Measurements from ENCODE around the gene DACH1.

DNA sequence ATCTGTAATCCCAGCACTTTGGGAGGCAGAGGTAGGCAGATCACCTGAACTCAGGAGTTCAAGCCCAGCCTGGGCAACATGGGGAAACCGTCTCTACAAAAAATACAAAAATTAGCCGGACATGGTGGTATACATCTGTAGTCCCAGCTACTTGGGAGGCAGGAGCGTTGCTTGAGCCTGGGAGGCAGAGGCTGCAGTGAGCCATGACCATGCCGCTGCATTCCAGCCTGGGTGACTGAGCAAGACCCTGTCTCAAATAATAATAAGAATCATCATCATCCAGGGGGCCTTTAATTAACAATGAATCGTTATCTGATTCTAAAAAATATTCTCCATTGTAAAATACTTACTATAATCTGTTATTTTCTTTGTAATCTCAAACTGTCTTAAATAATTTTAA is 283.4 kb downstream of the DACH1 start:
- TF ChIP-seq ZNF879 (CRISPR knock-in tag; IDR thresholded peaks at IDR 0.05) (no peak), POLR2A (IDR thresholded peaks at IDR 0.05; ENCODE audit: insufficient read depth in 1 of 2, low read depth in 2 of 2, low read length in 2 of 2) (no peak), FOXP1 (IDR thresholded peaks at IDR 0.05) (no peak), FOXP1 (CRISPR knock-in tag; IDR thresholded peaks at IDR 0.05) (no peak), ZNF280B (CRISPR knock-in tag; IDR thresholded peaks at IDR 0.05; ENCODE audit: borderline replicate concordance) (no peak)
- TF ChIP-seq, protein P1, sequence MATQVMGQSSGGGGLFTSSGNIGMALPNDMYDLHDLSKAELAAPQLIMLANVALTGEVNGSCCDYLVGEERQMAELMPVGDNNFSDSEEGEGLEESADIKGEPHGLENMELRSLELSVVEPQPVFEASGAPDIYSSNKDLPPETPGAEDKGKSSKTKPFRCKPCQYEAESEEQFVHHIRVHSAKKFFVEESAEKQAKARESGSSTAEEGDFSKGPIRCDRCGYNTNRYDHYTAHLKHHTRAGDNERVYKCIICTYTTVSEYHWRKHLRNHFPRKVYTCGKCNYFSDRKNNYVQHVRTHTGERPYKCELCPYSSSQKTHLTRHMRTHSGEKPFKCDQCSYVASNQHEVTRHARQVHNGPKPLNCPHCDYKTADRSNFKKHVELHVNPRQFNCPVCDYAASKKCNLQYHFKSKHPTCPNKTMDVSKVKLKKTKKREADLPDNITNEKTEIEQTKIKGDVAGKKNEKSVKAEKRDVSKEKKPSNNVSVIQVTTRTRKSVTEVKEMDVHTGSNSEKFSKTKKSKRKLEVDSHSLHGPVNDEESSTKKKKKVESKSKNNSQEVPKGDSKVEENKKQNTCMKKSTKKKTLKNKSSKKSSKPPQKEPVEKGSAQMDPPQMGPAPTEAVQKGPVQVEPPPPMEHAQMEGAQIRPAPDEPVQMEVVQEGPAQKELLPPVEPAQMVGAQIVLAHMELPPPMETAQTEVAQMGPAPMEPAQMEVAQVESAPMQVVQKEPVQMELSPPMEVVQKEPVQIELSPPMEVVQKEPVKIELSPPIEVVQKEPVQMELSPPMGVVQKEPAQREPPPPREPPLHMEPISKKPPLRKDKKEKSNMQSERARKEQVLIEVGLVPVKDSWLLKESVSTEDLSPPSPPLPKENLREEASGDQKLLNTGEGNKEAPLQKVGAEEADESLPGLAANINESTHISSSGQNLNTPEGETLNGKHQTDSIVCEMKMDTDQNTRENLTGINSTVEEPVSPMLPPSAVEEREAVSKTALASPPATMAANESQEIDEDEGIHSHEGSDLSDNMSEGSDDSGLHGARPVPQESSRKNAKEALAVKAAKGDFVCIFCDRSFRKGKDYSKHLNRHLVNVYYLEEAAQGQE (IDR thresholded peaks at IDR 0.05; ENCODE audit: borderline replicate concordance in 1 of 2, low read depth in 1 of 2, low read length in 2 of 2), result no peak

All from HepG2 (cell line).